Coronary artery (tissue), 2 donors: ENCODE results near the gene SERPINA3.

Experiments used
- DNase-seq: peaks from one replicate; pipeline ENCODE4 v3.0.0-alpha.2; 2017; ENCODE audit warnings: low spot score
- H3K27ac ChIP-seq, 2 donors: fragments of 200-600 bp; sonication (generic); one replicate each; pipeline ENCODE4 v1.5.1; 2016 to 2019
- H3K4me3 ChIP-seq: fragments of 200-600 bp; sonication (generic); 2 replicates; pipeline ENCODE4 v1.5.1; 2016; ENCODE audit warnings: mild to moderate bottlenecking, moderate library complexity
- TF ChIP-seq, protein P1 (sequence below): fragments of 200-600 bp; sonication (generic); IDR thresholded peaks from one replicate; pipeline ENCODE4 v1.5.1; 2019; ENCODE audit warnings: antibody characterized with exemption

Gene SERPINA3

DNA sequence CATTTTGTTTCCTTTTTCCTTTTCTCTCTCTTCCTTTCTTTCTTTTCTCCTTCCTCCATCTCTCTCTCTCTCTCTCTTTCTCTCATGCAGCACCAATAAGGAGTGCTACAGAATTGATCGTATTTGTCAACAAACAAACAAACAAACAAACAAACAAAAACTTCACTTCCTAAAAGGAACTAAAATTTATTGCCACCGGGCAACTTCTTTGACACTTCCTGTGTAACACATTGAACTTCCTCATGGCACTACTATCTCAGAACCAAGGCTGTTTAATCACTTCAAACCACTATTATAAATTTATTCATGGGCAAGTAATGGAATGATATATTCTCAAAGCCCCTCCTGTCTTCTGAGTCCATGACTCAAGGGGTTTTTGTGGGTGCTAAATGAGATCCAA is 51.3 kb downstream of the SERPINA3 start:
- no peak for DNase-seq
- H3K4me3 ChIP-seq = no peak overlapping the region
- H3K27ac ChIP-seq = no peak overlapping the region
- TF ChIP-seq, protein P1, sequence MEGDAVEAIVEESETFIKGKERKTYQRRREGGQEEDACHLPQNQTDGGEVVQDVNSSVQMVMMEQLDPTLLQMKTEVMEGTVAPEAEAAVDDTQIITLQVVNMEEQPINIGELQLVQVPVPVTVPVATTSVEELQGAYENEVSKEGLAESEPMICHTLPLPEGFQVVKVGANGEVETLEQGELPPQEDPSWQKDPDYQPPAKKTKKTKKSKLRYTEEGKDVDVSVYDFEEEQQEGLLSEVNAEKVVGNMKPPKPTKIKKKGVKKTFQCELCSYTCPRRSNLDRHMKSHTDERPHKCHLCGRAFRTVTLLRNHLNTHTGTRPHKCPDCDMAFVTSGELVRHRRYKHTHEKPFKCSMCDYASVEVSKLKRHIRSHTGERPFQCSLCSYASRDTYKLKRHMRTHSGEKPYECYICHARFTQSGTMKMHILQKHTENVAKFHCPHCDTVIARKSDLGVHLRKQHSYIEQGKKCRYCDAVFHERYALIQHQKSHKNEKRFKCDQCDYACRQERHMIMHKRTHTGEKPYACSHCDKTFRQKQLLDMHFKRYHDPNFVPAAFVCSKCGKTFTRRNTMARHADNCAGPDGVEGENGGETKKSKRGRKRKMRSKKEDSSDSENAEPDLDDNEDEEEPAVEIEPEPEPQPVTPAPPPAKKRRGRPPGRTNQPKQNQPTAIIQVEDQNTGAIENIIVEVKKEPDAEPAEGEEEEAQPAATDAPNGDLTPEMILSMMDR = no peak

DNA sequence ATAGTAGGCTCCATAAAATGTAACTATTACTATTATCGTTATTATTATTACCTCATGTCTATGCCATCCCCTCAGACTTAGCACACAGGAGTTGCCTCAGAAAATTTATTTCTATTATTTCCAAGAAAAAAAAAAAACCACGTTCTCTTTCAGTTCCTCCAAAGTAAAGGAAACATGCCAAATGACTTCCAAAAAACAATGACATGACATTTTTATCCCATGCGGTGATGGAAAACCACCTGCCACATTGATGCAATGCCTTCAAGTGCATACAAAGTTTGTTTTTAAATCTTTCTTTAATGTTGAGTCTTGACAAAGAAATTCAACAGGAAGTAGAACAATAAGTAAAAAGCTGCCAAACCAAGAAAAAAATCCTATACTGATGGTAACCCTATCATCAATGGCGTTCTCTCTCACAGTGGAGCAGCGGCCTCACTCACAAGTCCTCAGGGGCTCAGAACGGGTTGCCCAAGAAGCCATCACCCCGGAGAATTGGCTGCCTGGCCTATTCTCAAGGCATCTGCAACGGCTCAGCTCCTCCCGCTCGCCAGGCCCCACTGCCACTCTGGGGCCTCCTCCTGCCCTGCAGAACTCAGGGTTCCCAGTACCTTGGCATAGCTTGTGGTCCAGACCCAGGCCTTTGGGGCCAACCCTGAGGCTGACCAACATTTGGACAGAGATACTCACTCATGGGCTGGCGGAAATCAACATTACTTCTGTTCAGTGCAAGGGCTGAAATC is 51.9 kb downstream of the SERPINA3 start:
- Histone ChIP-seq H3K4me3 (no peak overlapping the region), H3K27ac (peak overlapping the region in 1 of 2 donors; percentile 24)
- TF ChIP-seq, protein P1 = no peak
- DNase-seq = peak; percentile 72

DNA sequence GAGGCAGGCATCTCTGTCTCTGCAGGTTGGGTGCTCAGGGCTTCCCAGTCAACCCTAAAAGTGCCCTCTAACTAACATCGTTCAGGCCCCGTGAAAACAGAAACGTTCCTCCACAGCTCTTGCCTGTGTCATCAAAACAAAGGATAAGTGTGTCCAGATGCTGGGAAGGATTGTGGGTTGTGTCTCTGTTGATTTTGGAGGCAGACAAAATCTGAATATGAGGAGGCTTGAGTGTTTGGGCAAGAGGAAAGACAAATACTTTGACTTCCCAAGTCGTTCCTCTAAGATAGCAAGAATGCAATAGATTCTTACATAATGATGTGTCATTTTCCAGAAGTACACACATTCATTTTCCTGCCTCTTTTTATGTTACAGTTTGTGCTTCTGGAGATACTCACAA is 52.9 kb downstream of the SERPINA3 start:
- Histone ChIP-seq H3K4me3 (no peak overlapping the region), H3K27ac (peak overlapping the region in 1 of 2 donors; percentile 24)
- TF ChIP-seq, protein P1 = no peak
- peak; percentile 38 for DNase-seq

DNA sequence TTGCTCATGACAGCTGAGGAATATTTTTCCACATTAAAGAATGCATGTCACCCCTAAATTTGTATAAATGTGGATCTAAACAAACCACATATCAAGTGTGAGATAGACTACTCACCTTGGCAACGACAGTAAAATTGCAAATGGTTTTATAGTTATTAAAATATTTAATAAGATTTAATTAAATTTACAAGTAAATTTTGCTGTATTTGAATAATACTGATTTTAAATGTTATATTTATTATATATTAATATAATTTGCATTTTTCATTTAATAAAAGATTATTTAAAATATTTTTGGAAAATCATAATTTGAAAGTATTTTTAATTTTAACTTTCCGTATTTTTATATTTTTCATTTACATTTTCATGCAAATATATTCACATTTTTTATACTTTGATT is 53.4 kb downstream of the SERPINA3 start:
- Histone ChIP-seq H3K27ac (no peak overlapping the region), H3K4me3 (no peak overlapping the region)
- TF ChIP-seq, protein P1 = no peak
- no peak for DNase-seq

DNA sequence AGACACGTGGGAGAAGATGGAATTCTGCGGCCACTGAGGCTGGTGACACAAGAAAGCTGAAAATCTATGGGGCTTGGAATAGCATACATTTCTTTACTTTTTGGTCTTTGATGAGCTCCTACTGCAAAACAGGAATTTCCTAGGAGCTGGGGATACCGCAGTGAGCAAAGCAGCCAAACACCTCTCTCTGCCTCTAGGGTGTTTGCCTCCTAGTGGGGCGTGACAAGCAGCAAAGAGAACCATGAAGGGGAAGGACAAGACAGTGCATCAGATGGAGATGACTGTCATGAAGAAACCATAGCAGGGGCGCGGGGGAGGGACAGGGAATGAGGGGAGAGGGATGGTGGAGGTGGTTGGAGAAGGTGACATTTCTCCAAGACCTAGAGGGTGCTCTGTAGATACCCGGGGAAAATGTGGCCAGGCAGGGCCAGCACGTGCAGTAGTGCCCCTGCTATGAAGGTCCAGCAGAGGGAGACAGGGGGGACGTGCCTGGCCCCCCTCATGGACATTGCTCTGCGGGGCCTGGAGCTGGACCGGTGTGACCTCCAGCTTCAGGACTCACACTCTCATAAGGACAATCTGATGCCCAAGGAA is 58.6 kb downstream of the SERPINA3 start:
- peak; percentile 60 for DNase-seq

DNA sequence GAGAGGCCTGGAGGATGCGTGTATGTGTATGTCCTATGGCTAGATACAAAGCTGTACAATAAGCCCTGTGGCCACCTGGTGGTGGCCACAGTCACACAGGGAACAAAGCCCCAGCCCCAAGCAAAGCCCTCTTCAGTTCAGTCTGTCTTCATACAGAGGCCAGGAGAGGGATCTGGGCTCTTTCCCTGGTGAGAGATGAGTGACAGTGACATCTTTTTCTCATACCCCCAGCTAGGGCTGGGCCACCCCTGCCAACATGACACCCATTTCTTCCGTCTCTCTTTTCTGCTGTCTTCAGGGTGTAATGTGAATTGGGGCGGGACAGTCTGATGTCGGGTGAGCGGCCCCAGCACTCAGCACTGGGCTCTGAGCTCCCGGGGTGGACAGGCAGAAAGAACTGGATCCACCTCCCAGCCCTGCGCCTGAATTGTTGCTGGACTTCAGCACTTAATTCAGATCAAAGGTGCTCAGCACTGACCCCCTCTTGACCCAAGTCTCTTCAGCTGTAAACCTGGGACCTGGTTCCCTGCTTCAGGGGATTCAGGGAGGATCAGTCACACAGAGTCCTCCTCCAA is 59.8 kb downstream of the SERPINA3 start:
- TF ChIP-seq, protein P1 = no peak
- DNase-seq = peak; percentile 46

More for the DNA sequence above, 58.6 kb downstream of the SERPINA3 start:
- Histone ChIP-seq H3K4me3 (no peak overlapping the region), H3K27ac (no peak overlapping the region)
- TF ChIP-seq, protein P1 = no peak

DNA sequence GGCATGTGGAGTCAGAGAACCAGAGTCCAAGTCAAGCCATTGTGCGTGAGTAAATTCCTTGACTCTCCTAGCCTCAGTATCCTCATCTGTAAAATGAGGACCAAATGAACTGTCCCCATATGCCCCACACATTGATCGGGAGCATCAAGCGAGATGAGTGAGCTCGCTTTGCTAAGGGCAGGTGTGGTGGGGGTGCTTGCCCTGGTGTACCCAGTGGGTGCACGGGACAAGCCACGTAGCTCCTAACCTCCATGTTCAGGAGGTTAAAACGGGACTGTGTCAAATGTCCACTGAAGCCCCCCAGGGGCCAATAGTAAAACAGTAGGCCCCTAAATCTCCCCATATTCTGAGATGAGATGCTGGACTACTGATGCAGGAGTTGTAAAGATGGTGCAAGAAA is 60.9 kb downstream of the SERPINA3 start:
- Histone ChIP-seq H3K4me3 (no peak overlapping the region), H3K27ac (no peak overlapping the region)
- peak; percentile 35 for DNase-seq
- TF ChIP-seq, protein P1 = no peak

More for the DNA sequence above, 59.8 kb downstream of the SERPINA3 start:
- Histone ChIP-seq H3K27ac (no peak overlapping the region), H3K4me3 (no peak overlapping the region)
